GM12874 (cell line): Measurements from ENCODE around the gene CACNA1D.

Source experiments
- TF ChIP-seq, protein P1 (sequence below): IDR thresholded peaks from 2 replicates; pipeline ENCODE4 v1.5.1; 2011; ENCODE audit warnings: low read depth, mild to moderate bottlenecking, control low read depth, low read length, moderate library complexity; ENCODE audit not compliant: insufficient read depth

Gene CACNA1D

DNA sequence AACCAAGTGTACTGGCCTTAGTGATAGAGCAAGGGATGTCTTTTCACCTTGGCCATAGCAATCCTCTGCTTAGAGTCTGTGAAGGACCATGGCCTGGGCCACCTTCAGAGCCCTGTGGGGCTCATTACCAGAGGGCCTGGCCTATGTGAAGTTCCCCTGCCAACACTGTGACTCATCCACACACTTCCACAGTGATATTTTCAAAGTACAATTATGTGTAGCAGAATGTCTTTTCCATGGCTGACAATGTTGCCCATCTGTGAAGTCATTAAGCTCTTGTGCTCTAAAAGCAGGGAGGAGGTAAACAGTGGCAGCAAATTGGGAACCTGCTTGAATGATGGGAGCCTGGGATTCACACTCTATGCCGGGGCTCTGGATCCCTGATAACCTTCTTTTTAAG, 12.2 kb upstream of the CACNA1D start:
- TF ChIP-seq, protein P1, sequence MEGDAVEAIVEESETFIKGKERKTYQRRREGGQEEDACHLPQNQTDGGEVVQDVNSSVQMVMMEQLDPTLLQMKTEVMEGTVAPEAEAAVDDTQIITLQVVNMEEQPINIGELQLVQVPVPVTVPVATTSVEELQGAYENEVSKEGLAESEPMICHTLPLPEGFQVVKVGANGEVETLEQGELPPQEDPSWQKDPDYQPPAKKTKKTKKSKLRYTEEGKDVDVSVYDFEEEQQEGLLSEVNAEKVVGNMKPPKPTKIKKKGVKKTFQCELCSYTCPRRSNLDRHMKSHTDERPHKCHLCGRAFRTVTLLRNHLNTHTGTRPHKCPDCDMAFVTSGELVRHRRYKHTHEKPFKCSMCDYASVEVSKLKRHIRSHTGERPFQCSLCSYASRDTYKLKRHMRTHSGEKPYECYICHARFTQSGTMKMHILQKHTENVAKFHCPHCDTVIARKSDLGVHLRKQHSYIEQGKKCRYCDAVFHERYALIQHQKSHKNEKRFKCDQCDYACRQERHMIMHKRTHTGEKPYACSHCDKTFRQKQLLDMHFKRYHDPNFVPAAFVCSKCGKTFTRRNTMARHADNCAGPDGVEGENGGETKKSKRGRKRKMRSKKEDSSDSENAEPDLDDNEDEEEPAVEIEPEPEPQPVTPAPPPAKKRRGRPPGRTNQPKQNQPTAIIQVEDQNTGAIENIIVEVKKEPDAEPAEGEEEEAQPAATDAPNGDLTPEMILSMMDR: no peak

- TF ChIP-seq, protein P1: no peak
Observed at GRCh38 chr3:53483821-53484220, 10.6 kb upstream of the CACNA1D start.

DNA sequence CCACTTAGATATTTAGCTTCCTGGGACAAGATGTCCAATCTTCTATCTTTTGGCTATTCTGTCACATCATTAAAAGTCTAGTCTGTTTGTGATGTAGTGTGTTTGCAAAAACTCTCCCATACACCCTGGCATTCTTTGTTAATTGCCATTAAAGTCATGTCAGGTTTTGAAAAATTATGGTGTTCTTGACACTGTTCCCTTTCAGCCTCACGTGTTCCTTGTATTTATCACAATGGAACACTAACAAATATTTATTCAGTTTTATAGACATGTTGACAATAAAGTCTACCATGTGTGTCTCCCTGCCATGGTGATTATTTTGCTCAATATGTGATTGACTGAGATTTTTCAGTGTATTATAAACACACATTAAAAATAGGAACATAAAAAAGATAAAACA, 9.4 kb upstream of the CACNA1D start:
- TF ChIP-seq, protein P1: no peak

DNA sequence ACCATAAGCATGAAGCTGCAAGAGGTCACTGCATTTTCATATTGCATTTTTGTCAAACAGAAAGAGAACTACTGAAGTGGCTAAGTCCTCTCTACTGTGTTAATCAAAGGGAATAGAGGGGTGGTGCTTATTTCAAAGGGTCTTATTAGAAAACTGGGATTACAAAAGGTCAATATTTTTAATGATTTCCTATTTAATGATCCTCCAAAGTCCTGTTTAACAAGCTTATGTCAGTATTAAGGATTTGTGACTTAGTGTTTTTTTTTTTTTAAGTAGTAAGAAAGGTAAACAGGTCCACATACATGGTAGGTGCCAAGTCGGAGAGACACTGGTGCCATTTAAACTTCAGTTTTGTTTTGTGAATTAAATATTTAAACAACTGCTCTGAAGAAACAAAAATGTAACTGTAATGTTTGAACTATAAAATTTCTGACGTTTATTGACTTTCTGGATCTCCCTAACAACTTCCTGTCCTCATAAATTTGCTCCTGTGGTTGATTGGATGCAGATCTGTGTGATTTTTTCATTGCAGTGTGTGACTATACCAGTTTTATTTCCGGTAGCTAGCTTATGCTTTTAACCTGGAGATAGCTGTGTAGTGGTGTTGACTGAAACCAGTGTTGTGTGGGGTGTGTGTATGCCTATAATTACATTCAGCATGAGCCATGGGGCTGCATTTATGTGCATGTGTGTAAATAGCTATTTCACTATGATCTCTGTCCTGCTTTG, 8.6 kb upstream of the CACNA1D start:
- TF ChIP-seq, protein P1: no peak

DNA sequence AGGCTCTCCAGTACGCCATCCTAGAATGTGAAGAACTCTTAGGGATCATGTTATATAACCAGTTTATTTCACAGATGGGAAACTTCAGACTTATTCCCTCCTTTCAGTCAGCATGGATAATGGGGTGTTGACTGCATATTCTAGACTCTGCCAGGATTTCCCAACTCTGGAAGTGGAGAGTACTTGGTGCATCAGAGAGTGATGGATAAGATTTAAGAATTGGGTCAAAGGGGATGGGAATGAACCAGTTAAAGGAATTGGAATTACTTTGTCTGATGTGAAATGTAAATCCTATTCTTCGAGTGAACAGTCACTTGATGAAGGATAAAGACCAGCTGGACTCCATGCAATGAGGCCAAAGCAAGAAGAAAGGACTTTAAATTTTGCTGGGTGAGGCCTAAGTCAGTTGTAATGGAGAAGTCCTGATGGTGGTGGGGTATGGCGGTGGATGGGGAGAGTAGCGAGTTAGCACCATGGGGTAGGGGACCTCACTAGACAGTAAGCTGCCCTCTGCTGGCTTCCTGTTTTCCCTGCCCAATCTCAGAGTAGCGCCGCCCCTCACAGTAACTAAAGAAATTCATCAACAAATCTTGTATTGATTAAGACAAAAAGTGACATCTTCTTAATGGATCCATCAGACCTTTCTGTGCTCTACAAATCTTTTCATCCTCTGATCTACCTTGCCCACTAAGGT, 7.3 kb upstream of the CACNA1D start:
- TF ChIP-seq, protein P1: no peak

DNA sequence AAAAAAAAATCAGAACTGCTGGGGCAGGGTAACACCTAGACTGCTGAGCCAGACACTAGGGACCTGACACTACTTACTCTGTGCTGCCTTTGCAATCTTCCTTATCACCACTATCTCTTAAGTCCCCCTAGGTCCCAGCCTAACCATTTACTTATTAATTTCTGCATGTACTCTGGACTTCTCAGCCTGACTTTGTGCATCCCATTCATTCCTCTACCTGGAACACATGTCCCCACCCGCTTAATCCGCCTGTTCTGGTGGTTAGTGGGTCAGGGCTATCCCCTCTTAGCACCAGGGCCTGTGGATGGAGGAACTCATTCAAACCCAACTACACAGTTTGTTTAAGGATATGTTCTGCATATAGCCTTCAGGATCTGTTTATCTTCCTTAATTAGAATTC, 5.0 kb upstream of the CACNA1D start:
- TF ChIP-seq, protein P1: no peak

- TF ChIP-seq, protein P1: no peak
Observed at GRCh38 chr3:53489787-53490458, 4.5 kb upstream of the CACNA1D start.
